GM21360 (cell line): ENCODE measurements around the gene ERFE.
"Not testable (repeated sequence)": the region's sequence is repeated elsewhere in the genome, so short reads cannot be mapped to it uniquely, and the experiment has no call there.

Experiments
- ATAC-seq: cut with Tn5 transposase; IDR thresholded peaks from one replicate; pipeline ENCODE4 v1.9.1; 2021; ENCODE audit warnings: mild to moderate bottlenecking, moderate library complexity; ENCODE audit not compliant: unreplicated experiment

The ERFE gene

DNA sequence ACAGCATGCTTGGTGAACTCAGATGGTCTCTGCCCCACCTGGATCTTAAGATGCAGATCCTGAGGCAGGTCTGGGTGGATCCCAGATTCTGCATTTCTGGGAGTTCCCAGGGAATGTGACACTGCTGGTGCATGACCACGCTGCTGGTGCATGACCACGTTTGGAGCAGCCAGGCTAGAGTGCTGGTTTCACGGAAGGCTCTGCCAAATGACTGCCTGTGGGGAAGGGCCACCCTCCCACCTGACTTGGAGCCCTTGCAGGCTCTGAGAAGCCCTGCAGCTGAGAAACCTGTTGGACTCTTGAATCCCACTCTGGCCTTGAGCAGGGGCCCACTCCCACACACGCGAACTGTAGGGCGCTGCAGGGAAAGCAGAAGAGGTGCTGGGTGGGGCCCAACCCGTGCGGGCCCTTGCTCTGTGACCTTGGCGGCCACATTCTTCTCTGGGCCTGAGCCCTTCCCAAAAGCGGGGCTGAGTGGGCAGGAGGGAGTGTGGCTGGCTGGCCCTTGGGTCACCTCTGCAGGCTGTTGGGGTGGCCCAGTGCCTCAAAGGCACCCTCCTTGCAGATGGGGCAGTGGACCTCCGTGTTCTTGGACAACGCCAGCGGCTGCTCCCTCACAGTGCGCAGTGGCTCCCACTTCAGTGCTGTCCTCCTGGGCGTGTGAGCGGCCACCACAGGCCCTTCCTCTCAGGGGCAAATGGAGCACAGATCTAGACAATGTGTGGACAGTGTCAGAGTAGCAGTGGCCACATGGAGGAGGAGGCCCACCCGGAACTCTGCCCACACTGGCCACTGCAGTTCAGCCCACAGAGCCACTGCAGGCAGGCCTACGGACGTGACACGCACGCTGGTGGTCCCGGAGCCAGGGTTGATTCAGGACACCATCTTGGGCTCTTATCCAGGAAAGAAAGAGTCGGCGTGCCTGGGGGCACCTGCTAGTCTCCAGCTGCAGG, 7.9 kb downstream of the ERFE start:
- no peak for ATAC-seq

DNA sequence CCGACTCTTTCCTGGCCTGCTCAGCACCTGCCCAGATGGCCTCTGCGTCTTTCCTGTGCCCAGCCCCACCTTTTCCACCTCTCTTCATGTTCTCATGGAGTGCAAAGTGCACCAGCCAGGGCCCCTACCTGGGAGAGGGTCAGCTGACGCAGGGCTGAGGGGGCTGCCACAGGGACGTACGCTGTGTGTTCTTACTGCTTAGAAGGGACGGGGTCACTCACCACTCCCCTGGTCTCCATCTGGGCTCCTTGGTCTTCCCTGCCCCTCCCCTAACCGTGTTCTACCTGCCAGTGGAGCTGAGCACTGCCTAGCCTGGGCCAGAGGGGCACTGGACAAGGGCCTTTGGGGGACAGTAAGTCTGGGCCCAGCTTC, 8.6 kb downstream of the ERFE start:
- ATAC-seq, result no peak

DNA sequence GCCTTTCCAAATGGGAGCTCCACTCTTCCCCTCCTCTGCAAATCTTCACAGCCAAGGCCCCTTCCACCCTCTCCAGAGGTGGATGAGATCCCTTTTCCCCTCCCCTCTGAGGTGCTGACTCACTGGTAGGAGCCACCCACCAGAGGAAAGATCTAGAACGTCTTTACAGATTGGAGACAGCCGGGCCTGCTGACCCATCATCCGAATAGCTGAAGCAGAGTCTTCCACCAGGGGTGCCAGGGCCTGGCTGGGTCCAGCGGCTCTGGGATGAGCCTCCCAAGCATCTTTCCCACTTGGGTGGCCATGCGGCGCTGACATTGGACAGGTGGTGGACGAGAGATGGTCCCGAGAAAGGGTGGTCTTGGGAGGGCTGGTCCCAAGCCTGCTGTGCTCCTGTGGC, 9.0 kb downstream of the ERFE start:
- no peak for ATAC-seq

DNA sequence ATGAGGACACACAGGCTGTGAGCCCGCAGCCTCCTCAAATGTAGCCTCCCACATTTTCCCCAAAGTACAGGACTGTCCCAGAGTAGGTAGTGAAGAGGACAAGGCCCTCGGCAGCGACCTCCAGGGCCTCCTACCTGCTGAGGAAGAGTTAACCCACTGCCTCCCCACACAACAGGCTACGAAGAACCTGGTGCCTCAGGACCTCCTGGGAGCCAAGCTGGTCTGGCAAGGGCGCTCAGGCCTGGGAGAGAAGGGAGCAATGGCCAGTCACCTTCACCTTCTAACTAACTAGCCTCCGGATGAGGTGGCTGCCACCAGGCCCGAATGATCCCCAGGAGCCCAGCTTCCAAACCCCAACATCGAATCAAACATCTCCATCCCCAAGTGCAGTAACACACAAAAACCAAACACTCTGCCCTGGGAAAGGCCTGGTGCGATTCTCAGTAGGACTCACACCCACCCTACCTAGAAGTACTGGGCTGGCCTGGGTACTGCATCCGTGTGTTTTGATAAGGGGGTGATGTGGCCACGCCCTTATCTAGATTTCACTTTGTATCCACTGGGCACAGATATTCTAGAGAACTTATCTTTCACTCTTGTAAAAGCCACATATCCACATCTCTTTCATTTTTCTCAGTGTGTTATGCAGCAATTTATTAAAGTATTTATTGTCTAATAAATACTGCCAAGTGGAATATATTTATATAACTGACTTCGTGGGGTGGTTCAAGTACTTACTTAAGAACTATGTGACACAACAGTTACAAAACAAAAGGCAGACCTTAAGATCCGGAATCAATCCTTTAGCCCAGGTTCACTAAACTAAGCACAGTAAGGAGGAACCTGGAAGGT, 9.7 kb downstream of the ERFE start:
- ATAC-seq, result no peak

DNA sequence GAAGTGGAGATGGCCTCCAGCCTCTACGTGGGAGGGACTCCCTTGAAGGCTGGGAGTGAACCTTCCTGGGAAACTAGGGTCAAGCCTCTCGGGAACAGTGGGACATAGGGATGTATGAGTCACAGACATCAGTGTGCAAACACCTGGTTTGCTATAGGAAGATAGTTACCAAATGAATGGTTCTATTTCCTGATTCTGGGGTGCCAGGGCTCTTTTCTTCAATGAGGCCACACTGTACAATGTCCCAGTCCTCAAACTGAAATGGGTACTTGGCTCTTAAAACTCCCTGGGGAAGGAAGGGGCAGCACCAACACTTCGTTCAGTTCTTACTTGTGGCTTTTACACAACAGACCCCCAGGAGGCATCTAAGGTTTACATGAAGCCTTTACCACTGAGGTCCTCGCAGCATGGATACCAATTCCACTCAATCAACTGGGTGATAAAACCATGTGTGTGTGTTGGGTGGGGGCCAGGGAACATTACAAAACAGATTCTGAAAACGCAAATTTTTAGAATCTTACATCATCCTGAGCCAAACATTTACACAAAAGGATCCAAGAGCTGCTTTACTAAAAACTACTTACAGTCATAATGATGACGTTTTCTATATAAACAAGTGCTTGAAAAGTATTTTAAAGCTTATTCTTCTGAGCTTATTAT, 10.4 kb downstream of the ERFE start:
- ATAC-seq, result no peak

DNA sequence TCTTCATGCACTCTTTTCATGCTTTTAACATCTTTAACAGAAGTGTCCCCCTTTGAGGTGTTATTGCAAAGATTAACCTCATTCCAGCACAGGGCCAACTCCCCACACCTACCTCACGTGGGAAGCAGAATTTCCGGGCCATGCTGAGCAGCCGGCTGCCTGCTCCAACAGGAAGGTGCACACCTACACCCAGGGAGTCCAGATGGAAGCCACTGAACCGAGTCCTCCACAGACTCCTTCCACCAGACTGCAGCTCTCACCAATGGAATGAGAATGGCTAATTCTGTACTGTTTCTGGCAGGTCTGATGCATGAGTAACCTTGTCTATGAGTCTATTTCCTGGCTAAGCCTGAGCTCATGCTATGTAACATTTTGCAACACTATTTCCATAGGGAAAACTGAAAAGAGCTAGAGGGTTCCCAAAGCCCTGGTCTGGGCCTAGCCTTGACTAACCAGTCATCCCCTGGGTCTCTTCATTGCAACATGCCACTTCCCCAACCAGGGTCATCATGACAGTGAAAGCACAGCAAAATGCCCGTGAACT, 11.0 kb downstream of the ERFE start:
- ATAC-seq, result no peak

DNA sequence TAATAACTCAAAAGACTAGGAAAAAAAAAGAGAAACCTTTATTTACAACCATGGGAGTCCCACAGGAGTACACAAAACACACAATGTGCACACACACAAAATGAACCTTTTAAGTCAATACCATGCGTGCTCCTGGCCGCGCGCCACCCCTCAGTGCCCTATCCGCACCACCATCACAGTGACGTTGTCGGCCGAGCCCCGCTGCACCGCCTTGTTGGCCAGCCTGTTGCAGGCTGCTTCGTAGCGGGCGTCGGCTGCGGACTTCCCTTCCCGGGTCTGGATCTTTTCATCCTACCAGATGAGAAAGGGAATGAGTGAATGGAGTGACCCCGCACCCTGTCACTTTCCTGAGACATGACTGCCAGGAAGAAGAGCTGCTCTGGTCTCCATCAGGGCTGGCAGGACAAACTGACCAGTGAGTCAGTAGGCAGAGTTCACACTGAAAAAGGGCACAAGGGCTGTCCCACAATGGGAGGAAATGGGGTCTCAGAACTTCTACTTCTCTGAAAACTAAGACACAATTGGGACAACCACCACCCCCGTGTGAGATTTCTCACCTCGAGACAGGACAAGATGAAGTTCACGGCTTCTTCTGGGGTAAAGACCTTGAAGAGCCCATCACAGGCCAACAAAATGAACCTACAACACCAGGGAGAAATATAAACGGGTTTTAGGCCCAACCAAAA, 11.8 kb downstream of the ERFE start:
- ATAC-seq, result no peak

DNA sequence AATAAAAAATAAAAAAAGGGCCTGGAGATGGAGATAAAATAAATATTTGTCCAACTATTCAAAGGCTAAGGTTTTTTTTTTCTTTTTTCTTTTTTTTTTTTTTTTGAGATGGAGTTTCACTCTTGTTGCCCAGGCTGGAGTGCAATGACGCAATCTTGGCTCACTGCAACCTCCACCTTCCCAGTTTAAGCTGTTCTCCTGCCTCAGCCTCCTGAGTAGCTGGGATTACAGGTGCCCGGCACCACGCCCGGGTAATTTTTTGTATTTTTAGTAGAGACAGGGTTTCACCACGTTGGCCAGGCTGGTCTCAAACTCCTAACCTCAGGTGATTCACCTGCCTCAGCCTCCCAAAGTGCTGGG, 12.3 kb downstream of the ERFE start:
- ATAC-seq, result not testable (repeated sequence)

DNA sequence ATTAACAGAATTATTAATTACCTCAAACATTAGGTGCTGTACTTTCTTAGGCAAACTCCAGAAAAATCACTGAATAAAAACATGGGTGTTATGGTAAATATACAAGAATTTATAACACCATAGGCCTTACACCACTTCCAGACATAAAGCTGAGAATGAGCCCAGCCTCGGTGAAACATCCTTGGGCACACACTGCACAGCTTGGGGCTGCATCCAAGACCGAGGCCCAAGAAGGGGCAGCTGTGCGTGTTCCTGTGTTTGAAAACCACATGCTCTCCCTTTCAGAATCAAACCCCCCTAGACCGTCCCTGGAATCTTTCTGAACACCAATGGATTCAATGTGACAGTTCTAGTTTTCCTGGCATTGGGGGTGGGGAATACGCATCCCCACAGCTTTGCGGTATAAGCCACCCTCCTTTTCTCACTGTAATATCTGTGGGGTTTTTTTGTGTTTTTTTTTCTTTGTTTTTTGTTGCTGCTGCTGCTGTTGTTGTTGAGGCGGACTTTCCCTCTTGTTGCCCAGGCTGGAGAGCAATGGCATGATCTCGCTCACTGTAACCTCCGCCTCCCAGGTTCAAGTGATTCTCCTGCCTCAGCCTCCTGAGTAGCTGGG, 12.9 kb downstream of the ERFE start:
- ATAC-seq, result no peak

DNA sequence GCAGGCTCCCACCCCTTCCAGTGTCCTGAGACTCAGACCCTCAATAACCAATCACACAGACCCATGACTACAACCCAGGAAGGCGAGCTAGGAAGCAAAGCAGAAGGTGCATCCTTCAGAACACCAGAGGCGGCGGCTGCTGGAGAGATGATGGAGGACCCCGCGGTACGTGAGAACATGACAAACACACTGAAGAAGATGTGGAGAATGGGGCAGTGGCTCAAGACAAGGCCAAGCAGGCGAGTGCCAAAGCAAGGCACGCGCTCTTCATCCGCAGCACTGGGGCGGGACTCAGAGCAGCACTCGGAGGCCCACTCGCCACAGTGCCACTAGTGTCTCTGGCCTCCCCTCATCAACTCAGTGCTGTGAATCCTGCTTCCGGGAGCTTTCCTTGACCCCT, 13.7 kb downstream of the ERFE start:
- ATAC-seq, result no peak

DNA sequence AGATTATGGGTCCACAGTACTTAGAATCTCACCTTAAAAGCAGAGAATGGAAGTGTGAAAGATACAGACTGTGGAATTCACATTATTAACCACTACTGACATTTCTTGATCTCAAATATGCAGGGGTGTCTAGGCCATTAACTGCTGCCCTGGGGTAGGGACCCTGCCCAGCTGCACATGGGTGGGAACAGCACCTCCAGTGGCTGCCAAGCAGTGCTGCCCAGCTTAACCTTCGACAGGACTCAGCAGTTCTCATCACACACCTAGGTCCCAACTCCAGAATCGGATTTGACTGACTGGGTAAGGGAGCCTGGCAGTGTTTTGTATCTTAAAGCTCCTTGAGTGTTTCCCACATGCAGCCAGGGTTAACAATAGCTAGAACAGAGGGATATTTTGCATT, 14.9 kb downstream of the ERFE start:
- no peak for ATAC-seq

DNA sequence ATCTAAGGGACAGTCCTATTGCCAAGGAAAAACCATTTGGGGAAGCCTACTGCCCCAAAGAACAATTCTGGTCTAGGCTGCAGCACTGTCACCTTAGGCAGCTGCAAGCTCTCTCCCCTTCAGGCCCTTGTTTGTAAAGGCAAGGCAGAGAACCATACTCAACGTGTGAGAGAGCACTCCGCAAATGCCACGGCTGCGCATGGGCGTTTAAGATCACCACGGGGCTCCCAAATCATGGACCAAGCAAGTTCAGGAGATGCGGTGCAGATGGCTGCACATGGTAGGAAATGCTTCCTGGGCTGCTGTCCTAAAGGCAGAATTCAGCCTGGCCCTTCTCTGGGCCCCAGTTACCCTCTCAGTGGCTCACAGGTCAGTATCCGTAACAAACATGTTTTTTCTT, 15.5 kb downstream of the ERFE start:
- no peak for ATAC-seq

DNA sequence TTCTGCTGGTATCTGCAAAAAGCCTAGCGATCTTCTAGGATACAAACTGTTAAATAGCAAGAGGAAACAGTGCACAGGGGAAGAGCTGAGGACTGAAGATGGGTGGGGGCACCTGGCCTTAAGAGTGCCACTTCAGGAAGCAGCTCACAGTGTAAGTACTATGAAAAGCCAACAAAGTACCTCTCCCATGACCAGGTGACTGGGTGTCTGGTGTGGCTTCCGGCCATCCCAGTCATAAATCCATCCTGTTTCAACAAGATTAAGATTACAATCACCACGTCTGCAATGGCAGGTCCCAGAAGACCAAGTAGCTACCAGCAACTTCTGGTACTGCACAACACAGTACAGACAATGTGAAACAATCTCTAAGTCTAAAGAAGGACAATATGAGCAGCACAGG, 15.9 kb downstream of the ERFE start:
- no peak for ATAC-seq

DNA sequence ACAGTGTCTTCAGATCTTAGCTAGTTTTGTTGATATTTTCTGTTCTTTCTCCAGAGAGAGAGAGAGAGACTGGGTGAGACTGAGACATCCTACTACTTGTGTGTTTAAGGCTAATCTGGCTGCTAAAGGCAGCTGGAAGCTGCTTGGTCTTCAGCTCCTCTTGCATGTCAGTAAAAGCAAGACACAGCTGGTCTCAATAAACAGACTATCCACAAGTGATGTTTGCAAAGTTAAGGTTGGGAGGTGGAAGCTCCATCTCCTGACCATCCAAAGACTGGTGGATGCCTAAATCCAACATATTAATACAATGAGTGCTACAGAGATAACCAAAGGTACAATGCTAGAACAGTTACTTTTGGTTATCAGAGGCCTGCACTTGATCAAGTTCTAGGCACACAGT, 17.8 kb downstream of the ERFE start:
- ATAC-seq, result no peak

DNA sequence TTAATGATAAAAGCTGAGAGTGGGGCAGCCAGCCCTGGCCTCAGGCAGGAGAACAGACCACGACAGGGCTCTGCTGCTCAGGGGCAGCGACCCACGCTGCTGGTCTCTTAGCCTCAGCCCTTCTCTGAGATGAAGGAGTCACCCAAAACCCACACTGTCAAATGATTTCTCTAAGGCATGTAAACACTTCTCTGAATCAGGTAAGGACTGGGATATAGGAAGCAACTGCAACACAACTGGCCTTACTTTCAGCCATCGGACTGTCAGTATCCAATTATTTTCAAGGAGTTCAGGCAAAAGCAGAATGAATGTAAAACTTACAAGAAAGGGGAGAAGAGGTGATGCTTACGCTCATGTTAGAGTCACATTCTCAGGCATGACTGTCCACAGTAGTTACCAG, 21.8 kb downstream of the ERFE start:
- ATAC-seq, result no peak

DNA sequence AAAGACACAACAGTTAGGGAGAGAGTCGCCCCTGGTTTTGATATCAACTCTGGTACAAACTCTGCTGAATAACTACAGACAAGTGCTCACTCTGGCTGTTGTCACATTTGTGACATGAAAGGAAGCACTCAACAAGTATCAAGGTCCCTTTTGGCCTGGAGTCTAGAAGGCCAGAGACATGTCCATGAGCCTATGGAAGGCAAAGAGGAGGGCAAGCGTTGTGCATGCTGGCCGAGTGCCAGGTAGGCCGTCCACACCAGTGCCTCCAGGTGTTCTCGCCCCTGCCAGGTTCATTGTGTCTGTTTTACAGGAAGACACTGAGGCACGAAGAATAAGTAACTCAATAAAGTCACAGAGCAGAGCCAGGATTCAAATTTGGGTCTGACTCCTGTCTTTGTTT, 23.6 kb downstream of the ERFE start:
- ATAC-seq, result no peak

DNA sequence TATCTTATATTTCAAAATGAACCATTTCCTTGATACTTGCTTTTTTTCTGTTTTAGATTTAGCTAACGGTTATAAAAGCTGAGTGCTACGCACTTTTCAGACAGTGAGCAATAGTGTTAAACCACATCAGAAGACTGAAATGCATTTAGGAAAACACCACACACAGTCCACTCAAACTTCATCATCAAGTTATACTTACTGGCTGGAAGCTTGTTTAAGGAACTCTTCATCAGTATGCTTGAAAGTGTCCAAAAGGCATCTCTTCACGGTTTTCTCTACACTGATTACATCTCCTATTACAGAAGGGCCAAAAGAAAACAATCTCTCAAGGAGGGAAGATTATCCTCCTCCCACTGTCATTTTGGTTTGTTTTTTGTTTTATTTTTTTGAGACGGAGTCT, 25.1 kb downstream of the ERFE start:
- ATAC-seq, result no peak

DNA sequence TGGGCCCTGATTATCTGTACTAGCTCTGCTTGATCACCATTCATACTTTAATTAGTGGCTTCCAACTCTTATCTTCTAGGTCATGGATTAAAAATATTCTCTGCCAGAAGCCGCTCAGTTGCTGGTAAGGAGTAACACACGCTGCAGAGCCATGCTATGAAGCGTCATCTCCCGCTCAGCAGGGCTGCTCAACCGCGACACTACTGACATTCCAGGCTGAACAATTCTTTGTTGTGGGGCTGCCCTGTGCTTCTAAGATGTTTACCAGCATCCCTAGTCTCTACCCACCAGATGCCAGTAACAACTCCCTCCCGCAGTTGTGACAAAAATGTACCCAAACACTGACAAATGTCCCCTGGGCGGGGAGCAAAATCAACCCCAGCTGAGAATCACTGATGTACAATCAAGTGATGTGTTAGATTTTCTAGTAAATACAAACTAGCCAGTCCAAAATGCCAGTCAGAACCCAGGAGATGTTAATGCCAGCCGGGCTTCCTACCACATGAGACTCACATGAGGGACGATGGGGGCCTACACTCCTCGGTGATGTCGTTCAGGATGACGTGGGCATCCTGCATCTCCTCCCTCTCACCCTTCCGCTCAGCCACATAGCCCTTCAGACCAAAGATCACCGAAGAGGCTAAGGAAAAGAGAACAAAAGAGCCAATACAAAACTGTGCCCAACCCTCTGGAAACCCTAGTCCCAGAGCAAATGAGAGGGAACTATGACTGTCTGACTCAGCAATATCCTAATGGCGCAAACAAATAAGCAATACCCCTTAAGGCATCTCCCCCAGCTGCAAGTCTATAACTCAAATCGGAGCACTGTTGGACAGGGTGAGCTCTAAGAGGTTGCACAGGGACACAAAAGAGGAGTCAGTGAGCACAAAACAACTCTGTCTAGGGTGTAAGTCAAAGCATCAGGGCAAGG, 29.1 kb downstream of the ERFE start:
- ATAC-seq, result no peak

DNA sequence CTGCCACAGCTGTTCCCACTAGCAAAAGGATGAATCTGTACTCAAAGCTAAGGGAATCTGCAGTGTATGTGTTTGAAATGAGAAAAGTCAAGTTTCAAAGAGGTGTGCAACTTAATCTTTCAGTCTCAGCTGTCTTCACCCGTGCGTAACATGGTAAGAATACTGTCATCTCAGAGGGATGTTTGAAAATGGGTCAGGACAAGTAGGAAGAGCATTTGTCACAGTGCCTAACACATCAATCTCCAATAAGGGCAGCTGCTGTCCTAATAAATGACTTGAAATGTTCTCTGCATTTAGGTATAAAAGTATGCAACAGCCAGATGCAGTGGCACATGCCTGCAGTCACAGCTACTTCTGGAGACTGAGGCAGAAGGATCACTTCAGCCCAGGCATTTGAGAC, 31.7 kb downstream of the ERFE start:
- ATAC-seq, result no peak
